ENCODE results near the gene HDGF. TPM values are rescaled to one million over a fixed set of nuclear protein-coding genes. Genes with fewer than 3 reads are reported as not detected.
A peak's percentile ranks its signal among the peaks of the same experiment; 100 is the strongest.

Gene HDGF
- total and polyA plus RNA-seq, 9 of the 15 experiments (the other 6 are each of a cell fraction or from before 2014, with no cell fraction given), result 38.8 to 601 (median 400) TPM

DNA sequence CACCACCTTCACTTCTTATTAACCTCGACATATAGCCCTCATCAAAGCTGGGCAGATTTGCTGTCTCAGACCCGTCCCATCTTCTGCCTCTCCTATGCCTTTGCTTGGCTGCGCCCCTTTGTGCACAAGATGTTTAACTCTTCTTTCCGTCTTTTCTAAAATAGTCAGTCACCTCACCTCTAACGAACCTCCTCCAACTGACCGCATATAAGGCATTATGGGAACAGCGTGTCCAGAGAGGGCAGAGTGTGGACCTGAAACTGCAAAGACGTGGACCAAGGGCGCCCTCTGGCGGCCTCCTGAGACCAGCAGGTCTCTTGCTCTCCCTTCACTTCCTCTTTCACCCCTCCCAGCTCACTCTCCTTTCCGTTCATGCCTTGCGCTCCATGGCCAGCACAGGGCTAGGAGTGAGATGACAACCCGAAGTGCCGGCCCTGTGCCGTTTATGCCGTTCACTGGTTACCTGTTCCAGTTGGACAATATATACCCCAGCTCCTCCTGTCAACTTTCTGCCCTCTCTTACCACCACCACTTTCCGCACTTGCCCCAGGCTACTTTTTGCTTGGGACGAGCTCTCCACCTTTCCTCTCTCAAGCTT lies 25.7 kb downstream of the HDGF start (continued):
- TF ChIP-seq BRCA1 (IDR thresholded peaks at IDR 0.05) (no peak), BRCA1 (CRISPR knock-in tag; IDR thresholded peaks at IDR 0.05) (no peak), POLR2A (conservative IDR thresholded peaks at IDR 0.05) (no peak), PML (IDR thresholded peaks at IDR 0.05; ENCODE audit: low read length) (peak; percentile 43; the same call in 1 of the 2 replicates), CEBPG (CRISPR knock-in tag; IDR thresholded peaks at IDR 0.05) (no peak), CEBPG (tag; conservative IDR thresholded peaks at IDR 0.05 in 1 of 2, IDR thresholded peaks at IDR 0.05 in 1 of 2) (no peak), TFAM (CRISPR knock-in tag; conservative IDR thresholded peaks at IDR 0.05) (no peak), ZNF584 (CRISPR knock-in tag; IDR thresholded peaks at IDR 0.05; ENCODE audit: low read depth) (no peak), RB1 (IDR thresholded peaks at IDR 0.05; ENCODE audit: low read depth) (peak; percentile 82; the same call in 1 of the 2 replicates), SMARCA4 (IDR thresholded peaks at IDR 0.05) (0 out of 2 replicates have a peak, but pooled peaks have one; percentile 55), NBN (IDR thresholded peaks at IDR 0.05; ENCODE audit: low read depth) (peak; percentile 75; the same call in 1 of the 2 replicates), SAFB (IDR thresholded peaks at IDR 0.05; ENCODE audit: borderline replicate concordance, low read depth, low read length) (no peak), ETV5 (CRISPR knock-in tag; IDR thresholded peaks at IDR 0.05; ENCODE audit: low read depth) (peak; percentile 89), IRF2 (CRISPR knock-in tag; IDR thresholded peaks at IDR 0.05) (no peak), MAFG (tag; conservative IDR thresholded peaks at IDR 0.05) (no peak), SMAD3 (CRISPR knock-in tag; conservative IDR thresholded peaks at IDR 0.05) (no peak), DIDO1 (tag; IDR thresholded peaks at IDR 0.05; ENCODE audit: low read depth) (no peak)
- TF ChIP-seq, protein P1, sequence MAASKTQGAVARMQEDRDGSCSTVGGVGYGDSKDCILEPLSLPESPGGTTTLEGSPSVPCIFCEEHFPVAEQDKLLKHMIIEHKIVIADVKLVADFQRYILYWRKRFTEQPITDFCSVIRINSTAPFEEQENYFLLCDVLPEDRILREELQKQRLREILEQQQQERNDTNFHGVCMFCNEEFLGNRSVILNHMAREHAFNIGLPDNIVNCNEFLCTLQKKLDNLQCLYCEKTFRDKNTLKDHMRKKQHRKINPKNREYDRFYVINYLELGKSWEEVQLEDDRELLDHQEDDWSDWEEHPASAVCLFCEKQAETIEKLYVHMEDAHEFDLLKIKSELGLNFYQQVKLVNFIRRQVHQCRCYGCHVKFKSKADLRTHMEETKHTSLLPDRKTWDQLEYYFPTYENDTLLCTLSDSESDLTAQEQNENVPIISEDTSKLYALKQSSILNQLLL (CRISPR knock-in tag; IDR thresholded peaks at IDR 0.05; ENCODE audit: borderline replicate concordance), result no peak
- TF ChIP-seq, protein P2, sequence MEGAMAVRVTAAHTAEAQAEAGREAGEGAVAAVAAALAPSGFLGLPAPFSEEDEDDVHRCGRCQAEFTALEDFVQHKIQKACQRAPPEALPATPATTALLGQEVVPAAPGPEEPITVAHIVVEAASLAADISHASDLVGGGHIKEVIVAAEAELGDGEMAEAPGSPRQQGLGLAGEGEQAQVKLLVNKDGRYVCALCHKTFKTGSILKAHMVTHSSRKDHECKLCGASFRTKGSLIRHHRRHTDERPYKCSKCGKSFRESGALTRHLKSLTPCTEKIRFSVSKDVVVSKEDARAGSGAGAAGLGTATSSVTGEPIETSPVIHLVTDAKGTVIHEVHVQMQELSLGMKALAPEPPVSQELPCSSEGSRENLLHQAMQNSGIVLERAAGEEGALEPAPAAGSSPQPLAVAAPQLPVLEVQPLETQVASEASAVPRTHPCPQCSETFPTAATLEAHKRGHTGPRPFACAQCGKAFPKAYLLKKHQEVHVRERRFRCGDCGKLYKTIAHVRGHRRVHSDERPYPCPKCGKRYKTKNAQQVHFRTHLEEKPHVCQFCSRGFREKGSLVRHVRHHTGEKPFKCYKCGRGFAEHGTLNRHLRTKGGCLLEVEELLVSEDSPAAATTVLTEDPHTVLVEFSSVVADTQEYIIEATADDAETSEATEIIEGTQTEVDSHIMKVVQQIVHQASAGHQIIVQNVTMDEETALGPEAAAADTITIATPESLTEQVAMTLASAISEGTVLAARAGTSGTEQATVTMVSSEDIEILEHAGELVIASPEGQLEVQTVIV (CRISPR knock-in tag; IDR thresholded peaks at IDR 0.05; ENCODE audit: borderline replicate concordance), result no peak
- TF ChIP-seq, protein P3, sequence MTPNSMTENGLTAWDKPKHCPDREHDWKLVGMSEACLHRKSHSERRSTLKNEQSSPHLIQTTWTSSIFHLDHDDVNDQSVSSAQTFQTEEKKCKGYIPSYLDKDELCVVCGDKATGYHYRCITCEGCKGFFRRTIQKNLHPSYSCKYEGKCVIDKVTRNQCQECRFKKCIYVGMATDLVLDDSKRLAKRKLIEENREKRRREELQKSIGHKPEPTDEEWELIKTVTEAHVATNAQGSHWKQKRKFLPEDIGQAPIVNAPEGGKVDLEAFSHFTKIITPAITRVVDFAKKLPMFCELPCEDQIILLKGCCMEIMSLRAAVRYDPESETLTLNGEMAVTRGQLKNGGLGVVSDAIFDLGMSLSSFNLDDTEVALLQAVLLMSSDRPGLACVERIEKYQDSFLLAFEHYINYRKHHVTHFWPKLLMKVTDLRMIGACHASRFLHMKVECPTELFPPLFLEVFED (CRISPR knock-in tag; conservative IDR thresholded peaks at IDR 0.05), result no peak
- TF ChIP-seq, protein P4, sequence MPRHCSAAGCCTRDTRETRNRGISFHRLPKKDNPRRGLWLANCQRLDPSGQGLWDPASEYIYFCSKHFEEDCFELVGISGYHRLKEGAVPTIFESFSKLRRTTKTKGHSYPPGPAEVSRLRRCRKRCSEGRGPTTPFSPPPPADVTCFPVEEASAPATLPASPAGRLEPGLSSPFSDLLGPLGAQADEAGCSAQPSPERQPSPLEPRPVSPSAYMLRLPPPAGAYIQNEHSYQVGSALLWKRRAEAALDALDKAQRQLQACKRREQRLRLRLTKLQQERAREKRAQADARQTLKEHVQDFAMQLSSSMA (CRISPR knock-in tag; IDR thresholded peaks at IDR 0.05), result no peak
- TF ChIP-seq, protein P5, sequence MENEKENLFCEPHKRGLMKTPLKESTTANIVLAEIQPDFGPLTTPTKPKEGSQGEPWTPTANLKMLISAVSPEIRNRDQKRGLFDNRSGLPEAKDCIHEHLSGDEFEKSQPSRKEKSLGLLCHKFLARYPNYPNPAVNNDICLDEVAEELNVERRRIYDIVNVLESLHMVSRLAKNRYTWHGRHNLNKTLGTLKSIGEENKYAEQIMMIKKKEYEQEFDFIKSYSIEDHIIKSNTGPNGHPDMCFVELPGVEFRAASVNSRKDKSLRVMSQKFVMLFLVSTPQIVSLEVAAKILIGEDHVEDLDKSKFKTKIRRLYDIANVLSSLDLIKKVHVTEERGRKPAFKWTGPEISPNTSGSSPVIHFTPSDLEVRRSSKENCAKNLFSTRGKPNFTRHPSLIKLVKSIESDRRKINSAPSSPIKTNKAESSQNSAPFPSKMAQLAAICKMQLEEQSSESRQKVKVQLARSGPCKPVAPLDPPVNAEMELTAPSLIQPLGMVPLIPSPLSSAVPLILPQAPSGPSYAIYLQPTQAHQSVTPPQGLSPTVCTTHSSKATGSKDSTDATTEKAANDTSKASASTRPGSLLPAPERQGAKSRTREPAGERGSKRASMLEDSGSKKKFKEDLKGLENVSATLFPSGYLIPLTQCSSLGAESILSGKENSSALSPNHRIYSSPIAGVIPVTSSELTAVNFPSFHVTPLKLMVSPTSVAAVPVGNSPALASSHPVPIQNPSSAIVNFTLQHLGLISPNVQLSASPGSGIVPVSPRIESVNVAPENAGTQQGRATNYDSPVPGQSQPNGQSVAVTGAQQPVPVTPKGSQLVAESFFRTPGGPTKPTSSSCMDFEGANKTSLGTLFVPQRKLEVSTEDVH (IDR thresholded peaks at IDR 0.05; ENCODE audit: low read depth, partially characterized antibody), result peak; percentile 74

Measured in K562 (cell line).